GM18519 (cell line): ENCODE data around the gene RANBP2.
"Not testable (repeated sequence)": the region's sequence is repeated elsewhere in the genome, so short reads cannot be mapped to it uniquely, and the experiment has no call there.

ENCODE experiments used
- ATAC-seq: cut with Tn5 transposase; IDR thresholded peaks from one replicate; pipeline ENCODE4 v1.9.1; 2021; ENCODE audit warnings: mild to moderate bottlenecking, moderate library complexity; ENCODE audit not compliant: unreplicated experiment, low FRiP score

RANBP2 gene

GRCh38 chr2:108767859-108768258 is 48.6 kb downstream of the RANBP2 start:
- not testable (repeated sequence) for ATAC-seq

GRCh38 chr2:108776475-108776874 is 57.2 kb downstream of the RANBP2 start:
- ATAC-seq: peak; percentile 86

GRCh38 chr2:108778857-108779256 is 59.6 kb downstream of the RANBP2 start:
- ATAC-seq: no peak

- ATAC-seq: no peak
Measured at GRCh38 chr2:108786008-108786353, 66.7 kb downstream of the RANBP2 start.

GRCh38 chr2:108786354-108787215 is 67.3 kb downstream of the RANBP2 start, which contains the start of gene CCDC138:
Gene CCDC138, plus strand, starts transcription at chr2:108786771. Its CDS starts 52 bp downstream, at chr2:108786823.
- ATAC-seq: peak; percentile 92

GRCh38 chr2:108787216-108787541 is 67.9 kb downstream of the RANBP2 start:
- ATAC-seq: no peak

GRCh38 chr2:108803045-108803736 is 83.9 kb downstream of the RANBP2 start:
- no peak for ATAC-seq

GRCh38 chr2:108805032-108805431 is 85.8 kb downstream of the RANBP2 start:
- ATAC-seq: no peak

GRCh38 chr2:108805782-108806181 is 86.5 kb downstream of the RANBP2 start:
- no peak for ATAC-seq

GRCh38 chr2:108806371-108807113 is 87.3 kb downstream of the RANBP2 start:
- ATAC-seq: no peak

- ATAC-seq: no peak
Measured at GRCh38 chr2:108809936-108810335, 90.7 kb downstream of the RANBP2 start.

- no peak for ATAC-seq
Measured at GRCh38 chr2:108810993-108811957, 92.0 kb downstream of the RANBP2 start.

- ATAC-seq: no peak
Measured at GRCh38 chr2:108813732-108814131, 94.5 kb downstream of the RANBP2 start.

- ATAC-seq: no peak
Measured at GRCh38 chr2:108820482-108820881, 101.2 kb downstream of the RANBP2 start.

GRCh38 chr2:108823286-108823685 is 104.0 kb downstream of the RANBP2 start:
- no peak for ATAC-seq

GRCh38 chr2:108824316-108825070 is 105.2 kb downstream of the RANBP2 start:
- no peak for ATAC-seq

- ATAC-seq: no peak
Measured at GRCh38 chr2:108825254-108825653, 106.0 kb downstream of the RANBP2 start.

GRCh38 chr2:108825736-108826135 is 106.5 kb downstream of the RANBP2 start:
- no peak for ATAC-seq

GRCh38 chr2:108829578-108830310 is 110.5 kb downstream of the RANBP2 start:
- ATAC-seq: no peak
